Measurements from ENCODE around the gene ZFHX3.
A peak's percentile ranks its signal among the peaks of the same experiment; 100 is the strongest.
"Not testable (repeated sequence)": the region's sequence is repeated elsewhere in the genome, so short reads cannot be mapped to it uniquely, and the experiment has no call there.

The ZFHX3 gene

GRCh38 chr16:73047536-73048291 lies at the start of gene ZFHX3:
Gene ZFHX3, minus strand, starts transcription at chr16:73048128. Its CDS starts 87,983 bp downstream, at chr16:72960145.
- DNase-seq: no peak

GRCh38 chr16:73096510-73096909 lies 48.6 kb upstream of the ZFHX3 start:
- DNase-seq: no peak

- DNase-seq: no peak
These were observed 48.0 kb upstream of the ZFHX3 start for GRCh38 chr16:73095885-73096421.

GRCh38 chr16:73095142-73095820 lies 47.4 kb upstream of the ZFHX3 start:
- no peak for DNase-seq

- DNase-seq: no peak
These were observed 46.4 kb upstream of the ZFHX3 start for GRCh38 chr16:73094371-73094770.

GRCh38 chr16:73093146-73094144 lies 45.5 kb upstream of the ZFHX3 start:
- no peak for DNase-seq

- DNase-seq: no peak
These were observed 44.4 kb upstream of the ZFHX3 start for GRCh38 chr16:73092236-73092781.

GRCh38 chr16:73091174-73091573 lies 43.2 kb upstream of the ZFHX3 start:
- DNase-seq: no peak

- DNase-seq: no peak
These were observed 41.5 kb upstream of the ZFHX3 start for GRCh38 chr16:73089420-73089819.

- DNase-seq: no peak
These were observed 38.2 kb upstream of the ZFHX3 start for GRCh38 chr16:73086108-73086507.

- DNase-seq: no peak
These were observed 35.3 kb upstream of the ZFHX3 start for GRCh38 chr16:73083271-73083670.

GRCh38 chr16:73082634-73083051 lies 34.7 kb upstream of the ZFHX3 start:
- DNase-seq: not testable (repeated sequence)

- no peak for DNase-seq
These were observed 33.0 kb upstream of the ZFHX3 start for GRCh38 chr16:73080931-73081330.

- no peak for DNase-seq
These were observed 28.4 kb upstream of the ZFHX3 start for GRCh38 chr16:73076324-73076810.

GRCh38 chr16:73074382-73074781 lies 26.5 kb upstream of the ZFHX3 start:
- DNase-seq: no peak

GRCh38 chr16:73072051-73072450 lies 24.1 kb upstream of the ZFHX3 start:
- DNase-seq: not testable (repeated sequence)

- DNase-seq: no peak
These were observed 23.4 kb upstream of the ZFHX3 start for GRCh38 chr16:73071131-73071940.

GRCh38 chr16:73069581-73070262 lies 21.8 kb upstream of the ZFHX3 start:
- no peak for DNase-seq

GRCh38 chr16:73068541-73069401 lies 20.8 kb upstream of the ZFHX3 start:
- DNase-seq: peak; percentile 2
